ENCODE results near the gene PCOLCE2. TPM values are rescaled to one million over a fixed set of nuclear protein-coding genes. Genes with fewer than 3 reads are reported as not detected.
"Not testable (repeated sequence)": the region's sequence is repeated elsewhere in the genome, so short reads cannot be mapped to it uniquely, and the experiment has no call there.

Gene PCOLCE2
- total and polyA plus RNA-seq, 8 donors, result 0.75 to 26.9 (median 3.7) TPM; not detected in 2

DNA sequence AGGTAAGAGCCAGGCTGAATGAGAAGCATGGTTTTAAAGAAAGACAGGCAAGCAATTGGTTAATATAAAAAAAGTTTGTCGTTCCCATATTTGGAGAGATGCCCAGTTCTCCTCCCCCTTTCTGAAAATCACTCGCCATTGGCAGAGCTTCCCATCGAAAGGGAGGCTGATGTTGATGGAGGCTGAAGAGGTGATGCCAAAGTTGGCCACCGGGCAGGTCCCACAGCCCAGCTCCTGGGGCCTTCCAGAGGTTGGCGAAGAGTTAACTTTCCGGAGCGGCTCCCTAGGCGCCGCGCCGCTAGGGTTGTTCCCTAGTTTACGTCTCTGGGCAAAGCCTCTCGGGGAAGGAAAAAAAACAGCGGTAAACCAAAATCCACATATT lies 793 bp downstream of the PCOLCE2 start:
- H3K4me3 ChIP-seq, result peak overlapping the region; percentile 53 to 73 (median 66)
- DNase-seq, result peak in 1 of 2 donors; percentile 62
- H3K27ac ChIP-seq, result peak overlapping the region in 1 of 5 donors; percentile 0
- 1 to 5% (median 3%) methylated on average over 13 to 14 of the region's 14 CpGs for WGBS, 5 donors
- intact Hi-C loops (cut with DNase I; ENCODE audit: low total_unique reads), result no loop called here
- H3K36me3 ChIP-seq, result no peaks in the 10 kb centered on the region
- H3K9me3 ChIP-seq, result no peaks in the 10 kb centered on the region
- TF ChIP-seq POLR2AphosphoS5 (IDR thresholded peaks at IDR 0.05) (no peak), EP300 (IDR thresholded peaks at IDR 0.05) (no peak), POLR2A (IDR thresholded peaks at IDR 0.05) (no peak)
- TF ChIP-seq, protein P1, sequence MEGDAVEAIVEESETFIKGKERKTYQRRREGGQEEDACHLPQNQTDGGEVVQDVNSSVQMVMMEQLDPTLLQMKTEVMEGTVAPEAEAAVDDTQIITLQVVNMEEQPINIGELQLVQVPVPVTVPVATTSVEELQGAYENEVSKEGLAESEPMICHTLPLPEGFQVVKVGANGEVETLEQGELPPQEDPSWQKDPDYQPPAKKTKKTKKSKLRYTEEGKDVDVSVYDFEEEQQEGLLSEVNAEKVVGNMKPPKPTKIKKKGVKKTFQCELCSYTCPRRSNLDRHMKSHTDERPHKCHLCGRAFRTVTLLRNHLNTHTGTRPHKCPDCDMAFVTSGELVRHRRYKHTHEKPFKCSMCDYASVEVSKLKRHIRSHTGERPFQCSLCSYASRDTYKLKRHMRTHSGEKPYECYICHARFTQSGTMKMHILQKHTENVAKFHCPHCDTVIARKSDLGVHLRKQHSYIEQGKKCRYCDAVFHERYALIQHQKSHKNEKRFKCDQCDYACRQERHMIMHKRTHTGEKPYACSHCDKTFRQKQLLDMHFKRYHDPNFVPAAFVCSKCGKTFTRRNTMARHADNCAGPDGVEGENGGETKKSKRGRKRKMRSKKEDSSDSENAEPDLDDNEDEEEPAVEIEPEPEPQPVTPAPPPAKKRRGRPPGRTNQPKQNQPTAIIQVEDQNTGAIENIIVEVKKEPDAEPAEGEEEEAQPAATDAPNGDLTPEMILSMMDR (IDR thresholded peaks at IDR 0.05), result no peak
- H3K4me1 ChIP-seq, result peaks cover 12 to 18% (median 16%) of the 10 kb centered on the region in 4 donors
- H3K27me3 ChIP-seq, result peaks cover 0 to 36% (median 20%) of the 10 kb centered on the region in 3 donors

DNA sequence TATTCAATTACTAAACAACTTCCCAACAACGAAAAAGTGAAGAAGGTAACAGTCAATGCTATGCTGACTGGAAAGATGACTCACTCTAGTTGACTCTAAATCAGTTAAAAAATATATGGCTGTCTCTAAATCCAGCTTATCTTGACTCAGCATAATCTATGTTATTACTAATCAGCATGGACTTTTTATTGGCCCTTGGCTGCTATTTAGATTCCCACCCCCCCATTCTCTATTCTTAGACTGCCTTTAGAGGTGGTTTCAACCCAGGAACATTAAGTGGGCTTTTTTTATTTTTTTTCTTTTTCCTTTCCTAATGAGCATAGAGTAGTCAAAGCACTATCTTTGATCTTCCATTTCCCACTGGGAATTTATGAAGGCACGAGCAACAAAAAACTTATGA lies 1.9 kb downstream of the PCOLCE2 start:
- Histone ChIP-seq H3K9me3 (no peaks in the 10 kb centered on the region), H3K27ac (no peak overlapping the region), H3K4me3 (no peak overlapping the region), H3K36me3 (no peaks in the 10 kb centered on the region), H3K4me1 (peaks cover 12 to 18% (median 16%) of the 10 kb centered on the region in 4 donors), H3K27me3 (peaks cover 0 to 36% (median 20%) of the 10 kb centered on the region in 3 donors)
- intact Hi-C loops (cut with DNase I; ENCODE audit: low total_unique reads), result no loop called here
- TF ChIP-seq, protein P1 (IDR thresholded peaks at IDR 0.05), result no peak
- TF ChIP-seq POLR2A (IDR thresholded peaks at IDR 0.05), result no peak
- no peak for TF ChIP-seq POLR2AphosphoS5 (IDR thresholded peaks at IDR 0.05)
- no peak for TF ChIP-seq EP300 (IDR thresholded peaks at IDR 0.05)
- no peak for DNase-seq
- WGBS, 5 donors, result 57 to 67% (median 63%) methylated on average over 2 of the region's 2 CpGs

DNA sequence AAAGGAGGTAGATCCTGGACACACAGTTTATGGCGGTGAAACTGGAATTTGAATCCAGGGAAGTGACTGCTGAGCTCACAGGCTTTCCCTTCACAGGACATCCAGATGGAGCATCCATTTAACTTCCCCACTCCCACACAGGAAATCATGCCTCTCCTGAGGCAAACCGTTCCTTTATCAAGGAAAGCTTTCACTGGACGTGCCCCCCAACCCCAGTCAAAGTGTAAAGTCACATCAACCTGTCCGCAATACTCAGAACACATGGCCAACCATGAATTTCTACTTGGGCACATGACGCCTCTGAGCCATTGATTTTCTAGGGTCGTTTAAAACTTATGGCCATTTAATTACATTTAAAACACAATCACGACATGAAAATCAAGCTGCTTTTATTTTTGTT lies 2.9 kb downstream of the PCOLCE2 start:
- WGBS, 5 donors, result 75 to 88% (median 79%) methylated on average over 7 of the region's 7 CpGs
- no peak for DNase-seq
- Histone ChIP-seq H3K4me1 (peaks cover 12 to 18% (median 16%) of the 10 kb centered on the region in 4 donors), H3K36me3 (no peaks in the 10 kb centered on the region), H3K4me3 (no peak overlapping the region), H3K9me3 (no peaks in the 10 kb centered on the region), H3K27me3 (peaks cover 0 to 36% (median 20%) of the 10 kb centered on the region in 3 donors), H3K27ac (no peak overlapping the region)
- intact Hi-C loops (cut with DNase I; ENCODE audit: low total_unique reads), result no loop called here
- TF ChIP-seq POLR2AphosphoS5 (IDR thresholded peaks at IDR 0.05) (no peak), EP300 (IDR thresholded peaks at IDR 0.05) (no peak), POLR2A (IDR thresholded peaks at IDR 0.05) (no peak)
- TF ChIP-seq, protein P1 (IDR thresholded peaks at IDR 0.05), result no peak

DNA sequence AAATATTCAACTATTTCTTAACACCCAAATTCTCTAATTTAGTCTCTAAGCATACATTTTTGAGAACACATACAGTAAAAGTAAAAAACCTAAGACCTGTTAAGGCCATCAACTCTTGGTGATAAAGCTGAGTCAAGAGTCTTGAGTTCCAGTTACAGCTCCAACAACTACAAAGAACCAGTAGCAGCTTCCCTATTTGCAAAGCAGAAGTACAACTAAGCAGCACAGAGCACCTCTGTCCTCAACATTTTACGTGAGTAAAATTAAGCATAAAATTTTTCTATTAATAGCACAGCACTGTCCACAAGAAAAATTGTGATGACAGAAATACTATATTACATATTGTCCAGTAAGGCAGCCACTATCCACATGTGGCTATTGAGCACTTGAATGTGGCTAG lies 4.4 kb downstream of the PCOLCE2 start:
- Histone ChIP-seq H3K9me3 (no peaks in the 10 kb centered on the region), H3K27me3 (peaks cover 0 to 28% (median 18%) of the 10 kb centered on the region in 3 donors)

DNA sequence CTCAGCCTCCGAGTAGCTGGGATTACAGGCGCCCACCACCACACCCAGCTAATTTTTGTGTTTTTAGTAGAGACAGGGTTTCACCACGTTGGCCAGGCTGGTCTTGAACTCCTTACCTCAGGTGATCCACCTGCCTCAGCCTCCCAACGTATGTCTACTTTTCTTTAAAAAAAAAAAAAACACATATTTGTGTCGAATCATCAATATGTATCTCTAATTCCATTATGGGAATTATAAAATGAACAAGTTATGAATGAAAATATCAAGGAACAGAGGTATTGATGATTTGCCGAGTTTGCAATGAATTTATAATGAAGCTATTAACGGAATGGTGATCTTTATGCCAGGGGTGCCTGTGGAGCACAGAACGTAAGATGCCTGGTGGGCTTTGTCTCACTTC lies 5.3 kb downstream of the PCOLCE2 start:
- WGBS, 5 donors, result 73 to 81% (median 76%) methylated on average over 8 of the region's 8 CpGs
- H3K27ac ChIP-seq; H3K4me1 ChIP-seq; intact Hi-C loops (cut with DNase I; ENCODE audit: low total_unique reads); DNase-seq; H3K9me3 ChIP-seq; H3K36me3 ChIP-seq; H3K4me3 ChIP-seq: not testable (repeated sequence)
- peaks cover 0 to 20% (median 8%) of the 10 kb centered on the region in 3 donors for H3K27me3 ChIP-seq

More for the DNA sequence above, 4.4 kb downstream of the PCOLCE2 start:
- Histone ChIP-seq H3K4me1 (peaks cover 12 to 18% (median 16%) of the 10 kb centered on the region in 4 donors), H3K4me3 (no peak overlapping the region), H3K36me3 (no peaks in the 10 kb centered on the region), H3K27ac (no peak overlapping the region)
- TF ChIP-seq, protein P1 (IDR thresholded peaks at IDR 0.05), result no peak
- TF ChIP-seq POLR2A (IDR thresholded peaks at IDR 0.05) (no peak), POLR2AphosphoS5 (IDR thresholded peaks at IDR 0.05) (no peak), EP300 (IDR thresholded peaks at IDR 0.05) (no peak)
- 49 to 76% (median 68%) methylated on average over 1 of the region's 1 CpG for WGBS, 5 donors
- intact Hi-C loops (cut with DNase I; ENCODE audit: low total_unique reads), result no loop called here
- no peak for DNase-seq
